C4-2B (cell line): ENCODE measurements around the gene DIO3.

Source experiments
- H3K27ac ChIP-seq: fragments of 450-650 bp; 2 replicates; pipeline ENCODE4 v1.5.1; 2017
- ZFX ChIP-seq: fragments of 450-650 bp; IDR thresholded peaks from 2 replicates; pipeline ENCODE4 v1.6.1; 2017
- TF ChIP-seq, protein P1 (sequence below): fragments of 450-650 bp; conservative IDR thresholded peaks from 2 replicates; pipeline ENCODE4 v1.5.1; 2017; ENCODE audit warnings: mild to moderate bottlenecking

The DIO3 gene

DNA sequence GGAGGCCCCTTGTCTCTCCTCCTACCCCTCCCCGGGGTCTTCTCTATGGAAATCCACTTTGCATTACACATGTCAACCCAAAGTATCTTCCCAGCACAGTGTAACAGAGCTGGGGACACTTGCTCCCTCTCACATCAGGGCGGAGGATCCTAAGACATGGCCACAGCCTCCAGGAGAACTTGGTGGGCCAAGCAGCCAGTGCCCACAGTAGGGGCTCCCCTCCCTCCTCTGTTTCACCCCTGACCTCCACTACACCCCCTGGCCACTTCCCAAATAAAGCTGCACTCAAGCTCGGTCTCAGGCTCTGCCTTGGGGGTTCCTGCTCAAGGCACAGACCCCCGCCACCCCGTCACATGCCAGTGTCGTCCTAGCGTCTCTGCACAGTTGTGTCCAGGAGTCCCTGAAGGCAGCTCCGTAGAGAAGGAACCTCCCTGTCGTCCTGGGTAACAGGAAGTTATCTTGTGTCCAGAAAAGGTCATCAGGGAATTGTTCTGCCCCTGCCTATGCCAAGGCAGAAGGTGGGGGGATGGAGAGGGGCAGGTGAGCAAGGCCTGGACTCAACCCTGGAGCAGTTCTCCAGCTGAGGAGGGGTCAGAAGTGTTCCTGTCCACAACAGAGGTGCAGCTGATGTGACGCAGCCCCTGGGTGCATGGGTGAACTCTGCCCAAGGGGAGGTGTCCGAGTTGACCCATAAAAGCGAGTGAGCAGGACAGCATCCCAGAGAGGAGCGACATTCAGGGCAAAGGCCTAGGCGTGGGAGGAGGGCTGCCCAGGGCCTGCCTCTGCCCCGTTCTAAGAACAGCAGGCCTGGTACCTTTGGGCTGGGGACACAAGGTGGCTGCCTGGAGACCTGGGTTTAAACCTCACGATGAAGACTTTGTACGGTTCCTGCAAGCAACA is 25.5 kb downstream of the DIO3 start:
- H3K27ac ChIP-seq: no peak overlapping the region
- TF ChIP-seq, protein P1, sequence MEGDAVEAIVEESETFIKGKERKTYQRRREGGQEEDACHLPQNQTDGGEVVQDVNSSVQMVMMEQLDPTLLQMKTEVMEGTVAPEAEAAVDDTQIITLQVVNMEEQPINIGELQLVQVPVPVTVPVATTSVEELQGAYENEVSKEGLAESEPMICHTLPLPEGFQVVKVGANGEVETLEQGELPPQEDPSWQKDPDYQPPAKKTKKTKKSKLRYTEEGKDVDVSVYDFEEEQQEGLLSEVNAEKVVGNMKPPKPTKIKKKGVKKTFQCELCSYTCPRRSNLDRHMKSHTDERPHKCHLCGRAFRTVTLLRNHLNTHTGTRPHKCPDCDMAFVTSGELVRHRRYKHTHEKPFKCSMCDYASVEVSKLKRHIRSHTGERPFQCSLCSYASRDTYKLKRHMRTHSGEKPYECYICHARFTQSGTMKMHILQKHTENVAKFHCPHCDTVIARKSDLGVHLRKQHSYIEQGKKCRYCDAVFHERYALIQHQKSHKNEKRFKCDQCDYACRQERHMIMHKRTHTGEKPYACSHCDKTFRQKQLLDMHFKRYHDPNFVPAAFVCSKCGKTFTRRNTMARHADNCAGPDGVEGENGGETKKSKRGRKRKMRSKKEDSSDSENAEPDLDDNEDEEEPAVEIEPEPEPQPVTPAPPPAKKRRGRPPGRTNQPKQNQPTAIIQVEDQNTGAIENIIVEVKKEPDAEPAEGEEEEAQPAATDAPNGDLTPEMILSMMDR: no peak
- TF ChIP-seq ZFX: no peak

DNA sequence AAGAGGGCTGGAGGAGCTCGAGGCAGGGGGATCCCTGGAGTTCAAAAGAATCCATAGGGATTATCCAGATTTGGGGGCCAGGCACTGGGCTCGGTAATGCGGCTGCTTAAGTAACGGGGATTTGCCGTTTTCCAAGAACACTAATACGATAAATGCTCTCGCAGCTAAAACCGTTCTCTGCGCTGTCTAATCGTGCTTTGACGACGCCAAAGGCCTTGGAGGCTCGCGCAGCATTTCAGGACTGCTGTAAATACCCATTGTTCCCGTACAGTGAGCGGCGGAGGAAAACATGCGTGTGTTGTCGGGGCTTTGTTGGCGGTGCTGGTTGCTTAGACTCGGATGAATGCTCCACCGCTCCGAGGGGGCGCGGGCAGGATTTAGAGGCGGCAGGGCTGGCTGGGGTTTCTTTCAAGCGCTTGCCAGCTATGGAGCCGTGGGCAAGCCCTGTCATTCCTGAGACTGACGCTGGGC is 26.2 kb downstream of the DIO3 start:
- no peak for TF ChIP-seq ZFX
- TF ChIP-seq, protein P1: no peak

DNA sequence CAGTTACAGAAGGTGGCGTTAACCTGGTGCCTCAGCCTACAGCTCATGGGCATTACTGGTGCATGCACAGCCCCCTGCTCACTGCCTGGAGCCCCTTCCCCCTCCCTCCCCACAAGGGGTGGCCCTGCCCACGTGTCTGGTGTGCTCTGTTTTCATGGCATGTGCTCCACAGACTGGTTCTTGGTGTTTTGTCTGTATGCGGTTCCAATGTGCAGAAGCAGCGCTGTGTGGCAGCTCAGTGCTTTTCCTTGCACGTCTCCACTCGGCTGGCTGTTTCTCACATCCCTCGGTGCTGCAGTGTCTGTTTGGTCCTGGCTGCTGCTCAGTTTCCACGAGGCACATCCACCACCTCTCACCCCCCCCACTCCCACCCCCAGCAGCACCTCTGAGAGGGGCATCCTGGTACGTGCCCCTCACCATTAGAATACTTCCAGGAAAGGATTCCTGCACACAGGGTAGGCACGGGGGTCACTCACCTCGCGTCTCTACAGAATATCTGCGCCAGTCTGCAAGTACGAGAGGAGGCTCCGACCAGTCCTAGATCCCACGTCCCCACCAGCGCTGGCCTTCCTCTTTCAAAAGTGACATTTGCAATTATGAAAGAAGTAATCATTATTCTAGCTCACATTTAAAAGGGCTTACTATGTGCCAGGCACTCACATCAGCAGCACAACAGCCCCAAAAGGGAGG is 27.1 kb downstream of the DIO3 start:
- no peak for TF ChIP-seq ZFX
- no peak overlapping the region for H3K27ac ChIP-seq

More for the DNA sequence above, 26.2 kb downstream of the DIO3 start:
- H3K27ac ChIP-seq: no peak overlapping the region

DNA sequence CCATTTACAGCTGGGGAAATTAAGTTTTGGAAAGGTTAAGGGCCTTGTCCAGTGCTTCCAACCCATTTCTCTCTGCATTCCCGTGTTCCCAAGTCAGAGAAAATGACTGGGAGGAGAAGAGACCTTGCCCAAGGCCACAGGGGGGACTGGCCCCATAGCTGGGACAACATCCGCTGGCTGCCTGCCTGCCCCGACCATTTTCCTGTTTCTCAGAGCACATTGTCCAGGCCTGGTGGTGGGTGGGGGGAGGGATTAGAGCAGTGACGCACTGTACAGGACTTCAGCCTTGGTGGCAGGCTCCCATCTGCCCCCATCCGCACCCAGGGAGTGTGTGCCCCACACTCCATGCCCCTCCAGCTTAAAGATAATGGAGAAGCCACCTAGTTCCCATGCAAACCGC is 27.7 kb downstream of the DIO3 start:
- TF ChIP-seq, protein P1: no peak
- no peak for TF ChIP-seq ZFX
- H3K27ac ChIP-seq: no peak overlapping the region

DNA sequence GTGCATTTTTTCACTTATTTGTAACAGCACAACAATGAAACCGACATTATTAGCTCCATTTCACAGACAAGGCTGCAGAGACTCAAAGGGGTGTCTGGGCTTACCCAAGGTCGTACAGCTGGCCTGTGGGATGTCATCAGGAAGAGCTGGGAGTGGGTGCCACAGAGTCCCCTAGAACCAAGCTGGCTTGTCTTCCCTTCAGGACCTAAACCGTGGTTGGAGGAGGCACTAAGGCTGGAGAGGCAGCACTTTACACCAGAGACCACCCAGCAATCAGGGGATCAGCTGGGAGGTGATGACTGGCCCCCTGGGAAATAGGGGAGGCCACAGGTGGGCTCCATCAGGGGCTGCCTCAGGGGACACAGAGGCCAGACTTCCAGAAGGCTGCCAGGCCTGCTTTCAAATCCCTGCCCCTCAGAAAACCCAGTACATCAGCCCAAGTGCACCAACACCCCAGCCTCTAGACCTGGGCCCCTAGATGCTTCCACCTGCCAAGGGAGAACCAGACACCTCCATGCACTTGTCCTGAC is 28.3 kb downstream of the DIO3 start:
- TF ChIP-seq ZFX: no peak
- TF ChIP-seq, protein P1: no peak
- H3K27ac ChIP-seq: no peak overlapping the region

DNA sequence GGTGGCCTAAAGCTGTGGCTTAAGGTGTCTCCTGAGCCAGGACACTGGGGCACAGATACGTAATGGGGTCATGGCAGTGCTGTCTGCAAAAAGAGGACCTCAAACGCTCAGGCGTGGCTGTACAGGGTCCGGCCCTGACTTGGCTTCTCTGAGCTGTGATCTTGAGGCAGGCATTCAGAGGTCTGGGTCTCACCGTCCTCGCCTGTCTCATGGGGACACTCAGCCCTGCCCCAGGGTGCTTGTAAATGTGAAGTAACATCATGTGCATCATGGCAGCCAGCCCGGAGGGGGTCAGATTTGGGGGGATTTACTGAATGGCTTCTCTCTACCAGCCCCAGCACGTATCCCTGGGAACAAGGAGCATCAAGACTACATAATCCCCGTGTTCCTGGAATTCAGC is 28.8 kb downstream of the DIO3 start:
- H3K27ac ChIP-seq: no peak overlapping the region
- TF ChIP-seq, protein P1: no peak
- TF ChIP-seq ZFX: no peak

DNA sequence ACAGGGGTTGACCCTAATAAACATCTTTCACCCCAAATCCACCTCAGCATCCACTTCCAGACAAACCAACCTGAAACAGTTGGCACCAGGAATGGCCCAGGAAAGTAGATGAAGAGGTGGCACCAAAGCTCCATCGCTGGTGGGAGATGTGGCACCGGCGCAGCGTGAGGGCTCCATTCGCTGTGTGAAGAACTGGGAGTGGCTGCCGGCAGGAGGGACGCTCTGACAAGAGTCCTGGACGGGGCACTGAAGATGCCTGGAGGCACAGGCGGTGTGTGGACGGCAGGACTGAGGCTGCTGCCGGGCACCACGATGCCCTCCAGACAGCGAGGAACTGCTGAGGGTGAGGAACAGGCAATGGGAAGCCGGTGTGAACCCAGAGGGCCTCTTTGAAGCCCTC is 29.3 kb downstream of the DIO3 start:
- TF ChIP-seq ZFX: no peak
- TF ChIP-seq, protein P1: no peak
- H3K27ac ChIP-seq: no peak overlapping the region
